KG1 (cell line): ENCODE data around the gene RNF213.

ENCODE experiments used
- DNase-seq: peaks from one replicate; lab custom pipeline; 2025; lab: John Stamatoyannopoulos, UW

RNF213 gene

GRCh38 chr17:80433916-80434666 lies 173.4 kb downstream of the RNF213 start:
- no peak for DNase-seq

GRCh38 chr17:80437532-80437931 lies 176.9 kb downstream of the RNF213 start:
- DNase-seq = no peak

GRCh38 chr17:80438806-80439205 lies 178.2 kb downstream of the RNF213 start:
- no peak for DNase-seq

- no peak for DNase-seq
Observed at GRCh38 chr17:80439499-80439898, 178.8 kb downstream of the RNF213 start.

- DNase-seq = peak; percentile 57
Observed at GRCh38 chr17:80441133-80441578, 180.5 kb downstream of the RNF213 start.

GRCh38 chr17:80441598-80442322 lies 181.1 kb downstream of the RNF213 start:
- DNase-seq = no peak

- no peak for DNase-seq
Observed at GRCh38 chr17:80442323-80442659, 181.6 kb downstream of the RNF213 start.

- no peak for DNase-seq
Observed at GRCh38 chr17:80442764-80443163, 182.1 kb downstream of the RNF213 start.

- no peak for DNase-seq
Observed at GRCh38 chr17:80443498-80443897, 182.8 kb downstream of the RNF213 start.

GRCh38 chr17:80443916-80444643 lies 183.4 kb downstream of the RNF213 start:
- DNase-seq = no peak

- DNase-seq = no peak
Observed at GRCh38 chr17:80444644-80444979, 184.0 kb downstream of the RNF213 start.

GRCh38 chr17:80445007-80445725 lies 184.5 kb downstream of the RNF213 start:
- no peak for DNase-seq

GRCh38 chr17:80445726-80446110 lies 185.1 kb downstream of the RNF213 start:
- no peak for DNase-seq

GRCh38 chr17:80446645-80447405 lies 186.2 kb downstream of the RNF213 start:
- no peak for DNase-seq

- DNase-seq = no peak
Observed at GRCh38 chr17:80447790-80448189, 187.1 kb downstream of the RNF213 start.
